Neural cell (in vitro differentiated cells): ENCODE measurements around the gene PRDM11. TPM values are rescaled to one million over a fixed set of nuclear protein-coding genes. Genes with fewer than 3 reads are reported as not detected.

ENCODE experiments used
- H2AFZ ChIP-seq: fragments of 200-600, 300-800 bp; sonication (generic), shearing (Covaris generic); 2 replicates; pipeline ENCODE4 v1.6.0; 2014; ENCODE audit warnings: low read depth, mild to moderate bottlenecking, antibody characterized with exemption, low read length, moderate library complexity
- H3F3A ChIP-seq: fragments of 200-600 bp; shearing (Covaris generic); 2 replicates; pipeline ENCODE4 v1.6.1; 2016; ENCODE audit warnings: mild to moderate bottlenecking, moderate library complexity, mixed read lengths, antibody characterized with exemption, low read length; ENCODE audit not compliant: insufficient read depth, poor library complexity, severe bottlenecking
- H3K27ac ChIP-seq: fragments of 200-600, 300-800 bp; sonication (generic), shearing (Covaris generic); 2 replicates; pipeline ENCODE4 v1.5.1; 2014; ENCODE audit warnings: mild to moderate bottlenecking, low read length, moderate library complexity
- H3K27me3 ChIP-seq: fragments of 300-800, 200-600 bp; sonication (generic), shearing (Covaris generic); 2 replicates; pipeline ENCODE4 v1.6.0; 2014; ENCODE audit warnings: mild to moderate bottlenecking, low read depth, low read length, moderate library complexity; ENCODE audit not compliant: insufficient read depth
- H3K36me3 ChIP-seq: fragments of 300-800, 200-600 bp; sonication (generic), shearing (Covaris generic); 2 replicates; pipeline ENCODE4 v1.5.1; 2014; ENCODE audit warnings: mild to moderate bottlenecking, antibody characterized with exemption, low read length, moderate library complexity; ENCODE audit not compliant: insufficient read depth
- H3K4me2 ChIP-seq: fragments of 300-800, 200-600 bp; sonication (generic), shearing (Covaris generic); 2 replicates; pipeline ENCODE4 v1.6.0; 2014; ENCODE audit warnings: mild to moderate bottlenecking, low read length
- H3K4me3 ChIP-seq: fragments of 300-800, 200-600 bp; sonication (generic), shearing (Covaris generic); 2 replicates; pipeline ENCODE4 v1.5.1; 2014; ENCODE audit warnings: mild to moderate bottlenecking, low read length, moderate library complexity
- H3K79me2 ChIP-seq: fragments of 200-600 bp; shearing (Covaris generic); replicated peaks from 2 replicates; pipeline ENCODE4 v1.6.0; 2014; ENCODE audit warnings: mild to moderate bottlenecking, low read length, moderate library complexity; ENCODE audit not compliant: insufficient read depth
- H3K9ac ChIP-seq: fragments of 300-800, 200-600 bp; sonication (generic), shearing (Covaris generic); 2 replicates; pipeline ENCODE4 v1.6.1; 2016; ENCODE audit warnings: mild to moderate bottlenecking, low read length, mixed read lengths
- H3K9me2 ChIP-seq: fragments of 200-600 bp; shearing (Covaris generic); 2 replicates; pipeline ENCODE4 v1.6.1; 2016; ENCODE audit warnings: mild to moderate bottlenecking, low read length, mixed read lengths; ENCODE audit not compliant: insufficient read depth
- H3K9me3 ChIP-seq: fragments of 200-600, 300-800 bp; sonication (generic), shearing (Covaris generic); 2 replicates; pipeline ENCODE4 v1.6.1; 2016; ENCODE audit warnings: mild to moderate bottlenecking, mixed run types, low read length, moderate library complexity, mixed read lengths
- H4K20me1 ChIP-seq: fragments of 200-600 bp; shearing (Covaris generic); 2 replicates; pipeline ENCODE4 v1.6.1; 2016; ENCODE audit warnings: mild to moderate bottlenecking, mixed run types; ENCODE audit not compliant: insufficient read depth
- EP300 ChIP-seq: fragments of 450-650 bp; conservative IDR thresholded peaks from 2 replicates; pipeline ENCODE4 v1.6.1; 2014; ENCODE audit warnings: antibody characterized with exemption, mild to moderate bottlenecking, moderate library complexity; ENCODE audit not compliant: poor library complexity, severe bottlenecking
- EZH2 ChIP-seq: fragments of 200-600, 300-800 bp; shearing (Covaris generic), sonication (generic); IDR thresholded peaks from 2 replicates; pipeline ENCODE4 v1.6.1; 2014; ENCODE audit warnings: antibody characterized with exemption, low read length, borderline replicate concordance, mild to moderate bottlenecking; ENCODE audit not compliant: insufficient read depth, poor library complexity, severe bottlenecking
- MXI1 ChIP-seq: fragments of 450-650 bp; conservative IDR thresholded peaks from 2 replicates; pipeline ENCODE4 v1.6.1; 2014; ENCODE audit warnings: antibody characterized with exemption, mild to moderate bottlenecking; ENCODE audit not compliant: poor library complexity, severe bottlenecking
- POLR2AphosphoS5 ChIP-seq: IDR thresholded peaks from 2 replicates; pipeline ENCODE4 v1.6.1; 2012
- RAD21 ChIP-seq: fragments of 450-650 bp; conservative IDR thresholded peaks from 2 replicates; pipeline ENCODE4 v1.6.1; 2014; ENCODE audit warnings: antibody characterized with exemption, mild to moderate bottlenecking, moderate library complexity
- REST ChIP-seq: IDR thresholded peaks from 2 replicates; pipeline ENCODE4 v1.6.1; 2012; ENCODE audit warnings: borderline replicate concordance
- SMC3 ChIP-seq: fragments of 450-650 bp; conservative IDR thresholded peaks from 2 replicates; pipeline ENCODE4 v1.6.1; 2014; ENCODE audit warnings: antibody characterized with exemption, mild to moderate bottlenecking, moderate library complexity; ENCODE audit not compliant: poor library complexity
- TAF1 ChIP-seq: IDR thresholded peaks from 2 replicates; pipeline ENCODE4 v1.6.1; 2012; ENCODE audit warnings: low read depth
- polyA plus RNA-seq: library from polyadenylated mRNA; depleted of rRNA; stranded (reverse); fragments of >200 nt; gene quantifications from 2 replicates; pipeline ENCODE4 v1.2.3, GENCODE V29; 2014
- TF ChIP-seq, protein P1 (sequence below): fragments of 450-650 bp; IDR thresholded peaks from 2 replicates; pipeline ENCODE4 v1.5.1; 2014; ENCODE audit warnings: antibody characterized with exemption, mild to moderate bottlenecking, moderate library complexity; ENCODE audit not compliant: poor library complexity, severe bottlenecking

PRDM11 gene
- polyA plus RNA-seq, 1 donor from 2014 or later: 2.0 TPM

DNA sequence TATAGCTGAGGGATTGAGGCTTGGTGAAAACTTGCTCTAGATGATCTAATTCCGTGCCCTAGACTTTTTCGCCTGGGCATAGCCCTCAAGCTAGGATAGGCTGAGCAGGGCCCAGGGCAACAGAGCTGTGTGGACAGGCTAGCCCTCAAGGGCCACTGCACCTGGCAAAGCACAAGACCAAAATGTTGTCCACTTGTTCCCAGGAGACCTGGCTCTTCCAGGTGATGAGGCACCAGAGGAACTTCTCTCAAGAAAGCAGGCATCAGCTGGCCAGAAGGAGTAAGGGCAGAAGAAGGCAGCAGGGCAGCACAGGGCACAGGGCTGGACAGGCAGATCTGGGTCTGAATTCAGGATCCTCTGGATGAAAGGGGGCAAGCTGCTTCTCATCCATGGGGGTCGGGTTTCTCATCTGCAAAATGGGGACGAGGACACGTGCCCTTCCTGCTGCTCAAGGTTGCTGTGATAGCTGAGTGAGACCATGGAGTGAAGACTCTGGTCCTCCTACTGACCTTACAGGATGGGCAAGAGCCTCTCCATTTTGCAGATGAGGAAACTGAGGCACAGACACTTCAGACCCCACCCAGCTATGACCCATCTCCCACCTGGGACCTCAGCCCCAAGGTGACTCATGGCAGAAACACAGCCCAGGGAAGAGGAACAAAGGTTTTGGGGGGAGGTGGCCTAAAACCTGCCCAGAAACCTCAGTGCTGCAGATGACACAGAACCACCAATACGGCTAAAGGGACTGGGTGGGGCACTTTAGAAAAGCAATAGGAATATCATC, 42.2 kb upstream of the PRDM11 start:
- Histone ChIP-seq H3K27me3 (no peaks in the 10 kb centered on the region), H3K9me3 (no peaks in the 10 kb centered on the region), H3F3A (no peaks in the 10 kb centered on the region), H3K9me2 (no peaks in the 10 kb centered on the region), H3K4me2 (no peak overlapping the region), H4K20me1 (no peaks in the 10 kb centered on the region), H3K36me3 (no peaks in the 10 kb centered on the region), H3K79me2 (no peaks in the 10 kb centered on the region), H2AFZ (no peak overlapping the region), H3K4me3 (no peak overlapping the region), H3K27ac (no peak overlapping the region), H3K9ac (no peak overlapping the region)
- TF ChIP-seq EZH2: no peak
- no peak for TF ChIP-seq EP300
- TF ChIP-seq, protein P1, sequence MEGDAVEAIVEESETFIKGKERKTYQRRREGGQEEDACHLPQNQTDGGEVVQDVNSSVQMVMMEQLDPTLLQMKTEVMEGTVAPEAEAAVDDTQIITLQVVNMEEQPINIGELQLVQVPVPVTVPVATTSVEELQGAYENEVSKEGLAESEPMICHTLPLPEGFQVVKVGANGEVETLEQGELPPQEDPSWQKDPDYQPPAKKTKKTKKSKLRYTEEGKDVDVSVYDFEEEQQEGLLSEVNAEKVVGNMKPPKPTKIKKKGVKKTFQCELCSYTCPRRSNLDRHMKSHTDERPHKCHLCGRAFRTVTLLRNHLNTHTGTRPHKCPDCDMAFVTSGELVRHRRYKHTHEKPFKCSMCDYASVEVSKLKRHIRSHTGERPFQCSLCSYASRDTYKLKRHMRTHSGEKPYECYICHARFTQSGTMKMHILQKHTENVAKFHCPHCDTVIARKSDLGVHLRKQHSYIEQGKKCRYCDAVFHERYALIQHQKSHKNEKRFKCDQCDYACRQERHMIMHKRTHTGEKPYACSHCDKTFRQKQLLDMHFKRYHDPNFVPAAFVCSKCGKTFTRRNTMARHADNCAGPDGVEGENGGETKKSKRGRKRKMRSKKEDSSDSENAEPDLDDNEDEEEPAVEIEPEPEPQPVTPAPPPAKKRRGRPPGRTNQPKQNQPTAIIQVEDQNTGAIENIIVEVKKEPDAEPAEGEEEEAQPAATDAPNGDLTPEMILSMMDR: no peak
- TF ChIP-seq TAF1: no peak
- TF ChIP-seq REST: no peak
- TF ChIP-seq RAD21: no peak
- no peak for TF ChIP-seq SMC3
- TF ChIP-seq POLR2AphosphoS5: no peak
- no peak for TF ChIP-seq MXI1

DNA sequence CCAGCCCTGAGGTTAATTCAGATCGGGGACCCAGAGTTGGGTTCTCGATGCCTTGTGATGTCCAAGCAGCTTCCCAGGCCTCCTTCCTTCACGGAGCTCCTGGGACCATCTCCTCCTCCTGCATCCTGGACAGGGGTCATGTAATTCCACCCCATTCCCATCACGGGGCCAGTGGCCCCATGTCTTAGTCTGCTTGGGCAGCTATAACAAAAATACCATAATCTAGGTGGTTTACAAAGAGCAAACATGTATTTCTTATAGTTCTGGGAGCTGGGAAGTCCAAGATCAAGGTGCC, 41.7 kb upstream of the PRDM11 start:
- Histone ChIP-seq H3K9ac (no peak overlapping the region), H3K9me3 (no peaks in the 10 kb centered on the region), H3K36me3 (no peaks in the 10 kb centered on the region), H2AFZ (no peak overlapping the region), H3K4me2 (no peak overlapping the region), H3K9me2 (no peaks in the 10 kb centered on the region), H4K20me1 (no peaks in the 10 kb centered on the region), H3K27ac (no peak overlapping the region), H3K79me2 (no peaks in the 10 kb centered on the region), H3F3A (no peaks in the 10 kb centered on the region), H3K27me3 (no peaks in the 10 kb centered on the region), H3K4me3 (no peak overlapping the region)
- no peak for TF ChIP-seq EZH2
- no peak for TF ChIP-seq TAF1
- TF ChIP-seq SMC3: no peak
- TF ChIP-seq, protein P1: no peak
